GM23338 (cell line): Measurements from ENCODE around the gene AZU1. TPM values are rescaled to one million over a fixed set of nuclear protein-coding genes. Genes with fewer than 3 reads are reported as not detected.
A peak's percentile ranks its signal among the peaks of the same experiment; 100 is the strongest.

ENCODE experiments used
- ATAC-seq: fragments of 200-7000 bp; cut with Tn5 transposase; 3 replicates; pipeline ENCODE4 v1.9.1; 2020
- DNase-seq: peaks from one replicate; pipeline ENCODE4 v3.0.0-alpha.2; 2015; ENCODE audit warnings: low spot score
- H2AFZ ChIP-seq: fragments of 200-600 bp; sonication (generic); 2 replicates; pipeline ENCODE4 v1.8.0; 2016; ENCODE audit warnings: antibody characterized with exemption, mild to moderate bottlenecking, moderate library complexity
- H3F3A ChIP-seq: fragments of 200-600 bp; sonication (generic); replicated peaks from 2 replicates; pipeline ENCODE4 v1.8.0; 2017; ENCODE audit warnings: antibody characterized with exemption, mixed run types, low read depth
- H3K27ac ChIP-seq: fragments of 200-600 bp; sonication (generic); 2 replicates; pipeline ENCODE4 v1.6.1; 2016; ENCODE audit warnings: low read depth
- H3K27me3 ChIP-seq: fragments of 200-600 bp; sonication (generic); 2 replicates; pipeline ENCODE4 v1.8.0; 2016; ENCODE audit warnings: mild to moderate bottlenecking, mixed run types, moderate library complexity; ENCODE audit not compliant: insufficient read depth
- H3K36me3 ChIP-seq: fragments of 200-600 bp; sonication (generic); 2 replicates; pipeline ENCODE4 v1.8.0; 2016; ENCODE audit warnings: mild to moderate bottlenecking; ENCODE audit not compliant: insufficient read depth
- H3K4me1 ChIP-seq: fragments of 200-600 bp; sonication (generic); 2 replicates; pipeline ENCODE4 v1.8.0; 2016; ENCODE audit warnings: mild to moderate bottlenecking, moderate library complexity; ENCODE audit not compliant: insufficient read depth
- H3K4me2 ChIP-seq: fragments of 200-600 bp; sonication (generic); 2 replicates; pipeline ENCODE4 v1.7.1; 2017; ENCODE audit warnings: mixed run types
- H3K4me3 ChIP-seq: fragments of 200-600 bp; sonication (generic); 2 replicates; pipeline ENCODE4 v1.6.1; 2016; ENCODE audit warnings: mixed run types
- H3K79me2 ChIP-seq: fragments of 200-600 bp; sonication (generic); replicated peaks from 2 replicates; pipeline ENCODE4 v1.8.0; 2017; ENCODE audit warnings: mild to moderate bottlenecking; ENCODE audit not compliant: insufficient read depth
- H3K9me2 ChIP-seq: fragments of 200-600 bp; sonication (generic); 2 replicates; pipeline ENCODE4 v1.8.0; 2017; ENCODE audit not compliant: insufficient read depth
- H4K20me1 ChIP-seq: fragments of 200-600 bp; sonication (generic); replicated peaks from 2 replicates; pipeline ENCODE4 v1.8.0; 2017; ENCODE audit warnings: mild to moderate bottlenecking; ENCODE audit not compliant: insufficient read depth
- H3K27ac Mint-ChIP-seq: 2 replicates; pipeline ENCODE4 v1.8.0; 2020; ENCODE audit warnings: inconsistent platforms, mild to moderate bottlenecking, moderate library complexity, mixed read lengths
- H3K27me3 Mint-ChIP-seq: 3 replicates; pipeline ENCODE4 v1.8.0; 2022; ENCODE audit warnings: low read depth, mild to moderate bottlenecking, moderate library complexity, mixed read lengths, inconsistent platforms; ENCODE audit not compliant: insufficient read depth, poor library complexity
- H3K36me3 Mint-ChIP-seq: 3 replicates; pipeline ENCODE4 v1.8.0; 2021; ENCODE audit warnings: low read depth, mild to moderate bottlenecking, inconsistent platforms, moderate library complexity, mixed read lengths
- H3K4me1 Mint-ChIP-seq: 3 replicates; pipeline ENCODE4 v1.8.0; 2020; ENCODE audit warnings: mild to moderate bottlenecking, inconsistent platforms, mixed read lengths
- H3K4me3 Mint-ChIP-seq: 3 replicates; pipeline ENCODE4 v1.8.0; 2021; ENCODE audit warnings: moderate library complexity, mild to moderate bottlenecking, inconsistent platforms, mixed read lengths
- H3K9me3 Mint-ChIP-seq: 3 replicates; pipeline ENCODE4 v1.8.0; 2020; ENCODE audit warnings: moderate library complexity, mild to moderate bottlenecking, inconsistent platforms, mixed read lengths
- CREB1 ChIP-seq: fragments of 250-450 bp; sonication (Bioruptor Pico); IDR thresholded peaks from 2 replicates; pipeline ENCODE4 v1.5.0; 2020; ENCODE audit warnings: low read depth, mild to moderate bottlenecking, moderate library complexity
- ETS1 ChIP-seq: IDR thresholded peaks from 2 replicates; pipeline ENCODE4 v1.6.1; 2016; ENCODE audit warnings: antibody characterized with exemption
- POLR2AphosphoS5 ChIP-seq: IDR thresholded peaks from 2 replicates; pipeline ENCODE4 v1.6.1; 2016; ENCODE audit warnings: antibody characterized with exemption, low read depth
- REST ChIP-seq: IDR thresholded peaks from one replicate; pipeline ENCODE4 v1.6.1; 2018; ENCODE audit warnings: antibody characterized with exemption; ENCODE audit not compliant: unreplicated experiment
- polyA plus RNA-seq: library from polyadenylated mRNA; unstranded; fragments of >200 nt; fragmentation: Nextera tagmentation; extraction: Ambion mirVana; gene quantifications from 2 replicates; pipeline ENCODE4 v1.2.1, GENCODE V29; 2016
- total RNA-seq: library from RNA; depleted of rRNA; stranded (reverse); fragments of >200 nt; shearing (Covaris generic); gene quantifications from 2 replicates; pipeline ENCODE4 v1.2.3, GENCODE V29; 2014

AZU1 gene
- total and polyA plus RNA-seq, 2 experiments from 2014 or later = 0.78 to 1.4 TPM

- Mint-ChIP-seq H3K27me3 (peaks cover 15% of the 10 kb centered on the region), H3K4me3 (peak overlapping the region; percentile 94), H3K4me1 (peaks cover 32% of the 10 kb centered on the region), H3K27ac (peak overlapping the region; percentile 93), H3K9me3 (no peaks in the 10 kb centered on the region), H3K36me3 (peaks cover 43% of the 10 kb centered on the region)
- Histone ChIP-seq H3K4me3 (peak overlapping the region; percentile 98), H3K4me2 (peak overlapping the region; percentile 98), H3K27ac (peak overlapping the region; percentile 84), H3K79me2 (peaks cover 50% of the 10 kb centered on the region), H3F3A (peaks cover 26% of the 10 kb centered on the region), H3K9me2 (no peaks in the 10 kb centered on the region), H3K4me1 (peaks cover 33% of the 10 kb centered on the region), H3K27me3 (no peaks in the 10 kb centered on the region), H4K20me1 (peaks cover 40% of the 10 kb centered on the region), H3K36me3 (peaks cover 9% of the 10 kb centered on the region; the same call in 1 of the 2 replicates), H2AFZ (no peak overlapping the region)
- DNase-seq (peak; percentile 89), ATAC-seq (no peak; the same call in 2 of the 3 replicates)
- TF ChIP-seq REST (no peak), CREB1 (CRISPR knock-in tag) (peak; percentile 39; the same call in 1 of the 2 replicates)
Measured at GRCh38 chr19:797528-798414, 29.9 kb upstream of the AZU1 start.

GRCh38 chr19:798415-799075, 29.1 kb upstream of the AZU1 start:
- H3K27ac Mint-ChIP-seq = peak overlapping the region; percentile 93
- ATAC-seq (no peak), DNase-seq (no peak)
- peak overlapping the region; percentile 98 for H3K4me2 ChIP-seq
- H3K36me3 ChIP-seq = peaks cover 10% of the 10 kb centered on the region; the same call in 1 of the 2 replicates
- H3F3A ChIP-seq = peaks cover 32% of the 10 kb centered on the region
- peak overlapping the region; percentile 98 for H3K4me3 ChIP-seq
- H3K27me3 Mint-ChIP-seq = peaks cover 20% of the 10 kb centered on the region
- peaks cover 50% of the 10 kb centered on the region for H3K36me3 Mint-ChIP-seq
- peaks cover 30% of the 10 kb centered on the region for H3K4me1 ChIP-seq
- H3K79me2 ChIP-seq = peaks cover 57% of the 10 kb centered on the region
- no peaks in the 10 kb centered on the region for H3K9me3 Mint-ChIP-seq
- TF ChIP-seq ETS1 (no peak), POLR2AphosphoS5 (0 out of 2 replicates have a peak, but pooled peaks have one; percentile 14)
- H4K20me1 ChIP-seq = peaks cover 45% of the 10 kb centered on the region
- H3K4me3 Mint-ChIP-seq = peak overlapping the region; percentile 94
- no peaks in the 10 kb centered on the region for H3K9me2 ChIP-seq
- peak overlapping the region; percentile 83 for H3K27ac ChIP-seq
- H3K27me3 ChIP-seq = no peaks in the 10 kb centered on the region
- no peak overlapping the region for H2AFZ ChIP-seq
- H3K4me1 Mint-ChIP-seq = peaks cover 33% of the 10 kb centered on the region
